HepG2 (cell line): ENCODE measurements around the gene TMEM267. TPM values are rescaled to one million over a fixed set of nuclear protein-coding genes. Genes with fewer than 3 reads are reported as not detected.

Experiments
- CEBPB ChIP-seq: IDR thresholded peaks from 2 replicates; pipeline ENCODE4 v1.6.1; 2011; ENCODE audit warnings: low read depth, low read length, improper control_type of control experiment, borderline replicate concordance
- CREB1 ChIP-seq, 2 experiments: fragments of 450-650 bp in 1 of 2; IDR thresholded peaks; 2 replicates each; pipeline ENCODE4 v1.6.1; 2016 to 2017; ENCODE audit warnings: control low read depth in 1 of 2, mild to moderate bottlenecking in 1 of 2, missing compliant biosample characterization in 1 of 2, missing genetic modification characterization in 1 of 2
- DPF2 ChIP-seq: sonication (generic); formaldehyde crosslinking; IDR thresholded peaks from 2 replicates; pipeline ENCODE4 v1.4.0; 2020; ENCODE audit warnings: mild to moderate bottlenecking, low read depth, missing genetic modification reagents, borderline replicate concordance
- DR1 ChIP-seq: sonication (generic); formaldehyde crosslinking; IDR thresholded peaks from 2 replicates; pipeline ENCODE4 v1.8.0; 2021; ENCODE audit warnings: mild to moderate bottlenecking, missing genetic modification reagents, inconsistent platforms
- FOXK2 ChIP-seq: fragments of 450-650 bp; IDR thresholded peaks from 2 replicates; pipeline ENCODE4 v1.6.1; 2016
- FOXM1 ChIP-seq: sonication (generic); formaldehyde crosslinking; IDR thresholded peaks from 2 replicates; pipeline ENCODE4 v1.5.0; 2020; ENCODE audit warnings: missing genetic modification reagents
- GRHL1 ChIP-seq: sonication (generic); formaldehyde crosslinking; conservative IDR thresholded peaks from 2 replicates; pipeline ENCODE4 v1.8.0; 2022; ENCODE audit warnings: missing genetic modification reagents
- LBX2 ChIP-seq: sonication (generic); formaldehyde crosslinking; IDR thresholded peaks from 2 replicates; pipeline ENCODE4 v1.5.0; 2020; ENCODE audit warnings: missing genetic modification reagents, mild to moderate bottlenecking, borderline replicate concordance
- MIER3 ChIP-seq: IDR thresholded peaks from 2 replicates; pipeline ENCODE4 v1.6.1; 2016; ENCODE audit warnings: missing compliant biosample characterization, borderline replicate concordance
- PTBP1 ChIP-seq: fragments of 200-400 bp; formaldehyde crosslinking; IDR thresholded peaks from 2 replicates; pipeline ENCODE4 v1.6.1; 2018; ENCODE audit warnings: low read length, low read depth; ENCODE audit not compliant: poor library complexity, severe bottlenecking
- RAD21 ChIP-seq: fragments of 450-650 bp; formaldehyde crosslinking; IDR thresholded peaks from 2 replicates; pipeline ENCODE4 v1.5.0; 2020; ENCODE audit warnings: mild to moderate bottlenecking
- RFX3 ChIP-seq: IDR thresholded peaks from 2 replicates; pipeline ENCODE4 v1.6.1; 2016; ENCODE audit warnings: missing biosample characterization, missing genetic modification reagents
- SETDB1 ChIP-seq: sonication (generic); formaldehyde crosslinking; IDR thresholded peaks from 2 replicates; pipeline ENCODE4 v1.5.1; 2020; ENCODE audit warnings: missing genetic modification reagents, mild to moderate bottlenecking, borderline replicate concordance
- SMARCE1 ChIP-seq: fragments of 450-650 bp; IDR thresholded peaks from 2 replicates; pipeline ENCODE4 v1.6.1; 2017; ENCODE audit warnings: borderline replicate concordance
- SRF ChIP-seq: IDR thresholded peaks from 2 replicates; pipeline ENCODE4 v1.6.1; 2011; ENCODE audit warnings: mild to moderate bottlenecking, low read depth, low read length, moderate library complexity
- TEAD3 ChIP-seq: optimal IDR thresholded peaks from 2 replicates; pipeline ENCODE3; 2016; ENCODE audit warnings: borderline replicate concordance
- TGIF2 ChIP-seq: IDR thresholded peaks from 2 replicates; pipeline ENCODE4 v1.6.1; 2016; ENCODE audit warnings: control low read depth, missing compliant biosample characterization
- XRCC5 ChIP-seq: fragments of 200-400 bp; formaldehyde crosslinking; optimal IDR thresholded peaks from 2 replicates; pipeline ENCODE3; 2017; ENCODE audit warnings: mild to moderate bottlenecking, low read length
- YY1 ChIP-seq: IDR thresholded peaks from 2 replicates; pipeline ENCODE4 v1.6.1; 2011; ENCODE audit warnings: low read length, low read depth, moderate library complexity, mild to moderate bottlenecking; ENCODE audit not compliant: insufficient read depth, insufficient replicate concordance
- ZBTB44 ChIP-seq: sonication (generic); formaldehyde crosslinking; IDR thresholded peaks from 2 replicates; pipeline ENCODE4 v1.4.0; 2020; ENCODE audit warnings: missing genetic modification reagents
- ZBTB7A ChIP-seq: sonication (generic); formaldehyde crosslinking; IDR thresholded peaks from 2 replicates; pipeline ENCODE4 v1.8.0; 2022; ENCODE audit warnings: mild to moderate bottlenecking, missing genetic modification reagents
- ZBTB8A ChIP-seq: sonication (generic); formaldehyde crosslinking; IDR thresholded peaks from 2 replicates; pipeline ENCODE4 v1.4.0; 2020; ENCODE audit warnings: mild to moderate bottlenecking, low read depth, missing genetic modification reagents, borderline replicate concordance
- ZNF264 ChIP-seq: sonication (generic); formaldehyde crosslinking; IDR thresholded peaks from 2 replicates; pipeline ENCODE4 v1.4.0; 2020; ENCODE audit warnings: missing genetic modification reagents
- ZNF547 ChIP-seq: sonication (generic); formaldehyde crosslinking; IDR thresholded peaks from 2 replicates; pipeline ENCODE4 v1.5.1; 2020; ENCODE audit warnings: mild to moderate bottlenecking, missing genetic modification reagents
- ZNF770 ChIP-seq: sonication (generic); formaldehyde crosslinking; IDR thresholded peaks from 2 replicates; pipeline ENCODE4 v1.5.0; 2020; ENCODE audit warnings: mild to moderate bottlenecking, missing genetic modification reagents
- polyA plus RNA-seq, 8 experiments: library from polyadenylated mRNA; depleted of rRNA in 3 of 8; stranded (reverse) in 7 of 8; unstranded in 1 of 8; fragments of >200 nt; fragmentation: Illumina TruSeq in 4 of 8; extraction: Trizol in 4 of 8; gene quantifications; 2 replicates each; pipeline versions ENCODE4 v1.2.1 to v1.2.3, GENCODE V29; 2011 to 2016; ENCODE audit warnings: low read depth in 4 of 8, missing spikeins in 1 of 8, mixed read lengths in 1 of 8; ENCODE audit not compliant: insufficient read depth in 1 of 8
- total RNA-seq, 5 experiments: library from RNA; depleted of rRNA; stranded (reverse); fragments of >200 nt; fragmentation: Illumina TruSeq; extraction: Trizol; gene quantifications; 2 replicates each; pipeline ENCODE4 v1.2.3, GENCODE V29; 2016; ENCODE audit warnings: low read depth in 1 of 5

Gene TMEM267
- total and polyA plus RNA-seq, 2 of the 13 experiments (the other 11 are each of a cell fraction or from before 2014, with no cell fraction given): 8.9 to 12.6 TPM

- TF ChIP-seq TGIF2 (CRISPR knock-in tag) (peak; percentile 45; the same call in 1 of the 2 replicates), FOXK2 (peak; percentile 85), DR1 (no peak), SETDB1 (CRISPR knock-in tag) (no peak), YY1 (no peak), XRCC5 (peak; percentile 48), ZBTB44 (no peak), DPF2 (CRISPR knock-in tag) (peak; percentile 97), FOXM1 (CRISPR knock-in tag) (no peak), SMARCE1 (no peak), ZBTB7A (CRISPR knock-in tag) (peak; percentile 28; the same call in 1 of the 2 replicates), RFX3 (CRISPR knock-in tag) (no peak), CEBPB (peak; percentile 100), PTBP1 (no peak), MIER3 (CRISPR knock-in tag) (peak; percentile 88), CREB1 (IDR thresholded peaks at IDR 0.05) (no peak), CREB1 (CRISPR knock-in tag; IDR thresholded peaks at IDR 0.05) (peak; percentile 86), LBX2 (CRISPR knock-in tag) (no peak), SRF (no peak), RAD21 (CRISPR knock-in tag) (no peak), ZNF770 (peak; percentile 56), ZBTB8A (CRISPR knock-in tag) (no peak), GRHL1 (CRISPR knock-in tag) (no peak), ZNF547 (CRISPR knock-in tag) (no peak), TEAD3 (CRISPR knock-in tag) (peak; percentile 91), ZNF264 (peak; percentile 84)
Measured at GRCh38 chr5:43432486-43433375, 50.9 kb downstream of the TMEM267 start (continued).
